Measurements from ENCODE around the gene ANKRD13B.

DNA sequence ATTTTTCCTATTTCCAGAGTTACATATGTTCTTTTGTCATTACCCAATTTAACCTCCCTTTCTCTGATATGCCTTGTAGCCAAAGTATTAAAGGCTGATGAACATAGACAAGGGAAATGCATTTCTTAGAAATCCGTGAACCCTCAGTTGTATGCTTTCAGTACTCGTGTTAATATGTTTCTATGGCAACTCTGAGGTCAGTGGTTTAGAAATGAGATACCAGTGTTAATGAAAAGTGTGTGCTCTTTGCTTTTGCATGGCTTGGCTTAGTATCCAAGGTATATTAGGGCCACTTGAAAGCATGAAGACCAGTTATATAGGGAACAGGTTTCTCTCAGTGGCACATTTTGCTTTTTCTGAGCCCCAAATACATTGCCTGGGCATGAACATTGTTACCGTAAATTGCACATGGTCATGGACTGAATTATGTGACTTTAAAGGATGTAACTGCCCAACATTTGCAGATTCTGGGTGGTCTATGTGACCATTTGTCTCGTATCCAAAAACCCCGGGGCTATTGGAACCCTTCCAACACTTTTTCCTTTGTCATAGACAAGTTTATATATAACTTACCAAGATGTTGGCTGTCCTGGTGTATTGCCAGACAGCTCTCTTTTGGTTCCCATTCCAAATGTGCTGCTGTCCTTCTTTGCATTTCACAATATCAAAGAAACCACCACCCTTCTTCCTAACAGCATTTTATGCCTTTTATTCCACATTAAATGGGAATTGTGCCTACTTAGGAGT lies 43.6 kb upstream of the ANKRD13B start:
- TF ChIP-seq POLR2AphosphoS5 (IDR thresholded peaks at IDR 0.05; ENCODE audit: low read depth, low read length), result no peak
- TF ChIP-seq POLR2A (IDR thresholded peaks at IDR 0.05; ENCODE audit: low read depth, low read length), result no peak
